K562 (cell line): ENCODE results near the gene FAM110D. TPM values are rescaled to one million over a fixed set of nuclear protein-coding genes. Genes with fewer than 3 reads are reported as not detected.

Experiments used
- BCOR ChIP-seq: fragments of 450-650 bp; IDR thresholded peaks from 2 replicates; pipeline ENCODE4 v1.6.1; 2016
- BRCA1 ChIP-seq, 2 experiments: fragments of 450-650 bp in 1 of 2; sonication (generic) in 1 of 2; formaldehyde crosslinking in 1 of 2; IDR thresholded peaks; 2 replicates each; pipeline versions ENCODE4 v1.5.0 to v1.6.1; 2017 to 2020; ENCODE audit warnings: mild to moderate bottlenecking in 1 of 2, missing genetic modification reagents in 1 of 2
- CBFA2T2 ChIP-seq: fragments of 450-650 bp; conservative IDR thresholded peaks from 2 replicates; pipeline ENCODE4 v1.6.1; 2017; ENCODE audit warnings: mild to moderate bottlenecking
- CBFB ChIP-seq: sonication (generic); formaldehyde crosslinking; IDR thresholded peaks from 2 replicates; pipeline ENCODE4 v1.4.0; 2020; ENCODE audit warnings: mild to moderate bottlenecking, missing genetic modification reagents
- CHD4 ChIP-seq: fragments of 200-600 bp; sonication (generic); IDR thresholded peaks from 3 replicates; pipeline ENCODE4 v1.6.1; 2012; ENCODE audit warnings: low read depth, mild to moderate bottlenecking, mixed read lengths, low read length, inconsistent platforms; ENCODE audit not compliant: insufficient read depth, insufficient replicate concordance, poor library complexity, severe bottlenecking
- COPS2 ChIP-seq: fragments of 450-650 bp; conservative IDR thresholded peaks from 2 replicates; pipeline ENCODE4 v1.6.1; 2016; ENCODE audit warnings: mild to moderate bottlenecking, moderate library complexity
- E2F3 ChIP-seq: fragments of 250-450 bp; sonication (Bioruptor Pico); IDR thresholded peaks from 2 replicates; pipeline ENCODE4 v1.4.0; 2020; ENCODE audit warnings: mild to moderate bottlenecking
- ESRRA ChIP-seq: fragments of 450-650 bp; IDR thresholded peaks from 2 replicates; pipeline ENCODE4 v1.6.1; 2014; ENCODE audit warnings: low read depth, mild to moderate bottlenecking, moderate library complexity, borderline replicate concordance
- FOXP1 ChIP-seq: sonication (generic); formaldehyde crosslinking; IDR thresholded peaks from 2 replicates; pipeline ENCODE4 v1.8.0; 2022; ENCODE audit warnings: mild to moderate bottlenecking, missing genetic modification reagents
- GATA2 ChIP-seq: sonication (generic); formaldehyde crosslinking; IDR thresholded peaks from 2 replicates; pipeline ENCODE4 v1.4.0; 2020; ENCODE audit warnings: mild to moderate bottlenecking, missing genetic modification reagents
- GMEB1 ChIP-seq: fragments of 250-450 bp; sonication (Bioruptor Pico); IDR thresholded peaks from 2 replicates; pipeline ENCODE4 v1.4.0; 2020; ENCODE audit warnings: mild to moderate bottlenecking
- HDAC6 ChIP-seq: IDR thresholded peaks from 2 replicates; pipeline ENCODE4 v1.6.1; 2012; ENCODE audit warnings: low read depth, mild to moderate bottlenecking, control low read depth, inconsistent platforms, low read length, moderate library complexity
- MEIS2 ChIP-seq: fragments of 450-650 bp; IDR thresholded peaks from 2 replicates; pipeline ENCODE4 v1.6.1; 2014; ENCODE audit warnings: mild to moderate bottlenecking; ENCODE audit not compliant: partially characterized antibody
- NKRF ChIP-seq: fragments of 450-650 bp; IDR thresholded peaks from 2 replicates; pipeline ENCODE4 v1.6.1; 2016; ENCODE audit warnings: borderline replicate concordance
- PHTF2 ChIP-seq: fragments of 250-450 bp; sonication (Bioruptor Pico); IDR thresholded peaks from 2 replicates; pipeline ENCODE4 v1.5.0; 2021; ENCODE audit warnings: mild to moderate bottlenecking
- SIN3A ChIP-seq, 2 experiments: fragments of 150-350 bp in 1 of 2; IDR thresholded peaks; 2 replicates each; pipeline ENCODE4 v1.6.1; 2011 to 2016; ENCODE audit warnings: borderline replicate concordance in 2 of 2, low read depth in 2 of 2, low read length in 2 of 2, mild to moderate bottlenecking in 2 of 2, moderate library complexity in 2 of 2; ENCODE audit not compliant: control insufficient read depth in 1 of 2
- SMAD2 ChIP-seq: fragments of 150-350 bp; IDR thresholded peaks from 2 replicates; pipeline ENCODE4 v1.6.1; 2014; ENCODE audit warnings: low read depth, mild to moderate bottlenecking, low read length
- SMARCE1 ChIP-seq: fragments of 450-650 bp; IDR thresholded peaks from 2 replicates; pipeline ENCODE4 v1.7.1; 2016; ENCODE audit warnings: mild to moderate bottlenecking
- SRSF3 ChIP-seq: fragments of 200-400 bp; formaldehyde crosslinking; IDR thresholded peaks from 2 replicates; pipeline ENCODE4 v1.6.1; 2016; ENCODE audit warnings: mild to moderate bottlenecking, low read length, moderate library complexity; ENCODE audit not compliant: insufficient read depth
- STAG1 ChIP-seq: sonication (generic); formaldehyde crosslinking; IDR thresholded peaks from 2 replicates; pipeline ENCODE4 v1.5.0; 2020; ENCODE audit warnings: missing genetic modification reagents, borderline replicate concordance
- TEAD1 ChIP-seq, 2 experiments: fragments of 450-650 bp in 1 of 2; sonication (generic) in 1 of 2; formaldehyde crosslinking; IDR thresholded peaks; 2 replicates each; pipeline versions ENCODE4 v1.4.0 to v1.8.0; 2020 to 2022; ENCODE audit warnings: mild to moderate bottlenecking in 2 of 2, missing genetic modification reagents in 1 of 2
- WHSC1 ChIP-seq: IDR thresholded peaks from one replicate; pipeline ENCODE4 v1.6.1; 2012; ENCODE audit warnings: low read length, control low read depth, inconsistent platforms
- ZEB2 ChIP-seq: fragments of 450-650 bp; IDR thresholded peaks from 2 replicates; pipeline ENCODE4 v1.6.1; 2016
- ZNF124 ChIP-seq: sonication (generic); formaldehyde crosslinking; IDR thresholded peaks from 2 replicates; pipeline ENCODE4 v1.8.1; 2022; ENCODE audit warnings: missing genetic modification reagents
- ZNF57 ChIP-seq: fragments of 450-650 bp; formaldehyde crosslinking; IDR thresholded peaks from 2 replicates; pipeline ENCODE4 v1.4.0; 2020; ENCODE audit warnings: mild to moderate bottlenecking, moderate library complexity
- ZNF695 ChIP-seq: fragments of 450-650 bp; formaldehyde crosslinking; IDR thresholded peaks from 2 replicates; pipeline ENCODE4 v1.4.0; 2020; ENCODE audit warnings: mild to moderate bottlenecking, moderate library complexity
- ZNF76 ChIP-seq: fragments of 250-450 bp; sonication (Bioruptor Pico); IDR thresholded peaks from 2 replicates; pipeline ENCODE4 v1.4.0; 2020; ENCODE audit warnings: mild to moderate bottlenecking, moderate library complexity, borderline replicate concordance
- ZNF77 ChIP-seq: fragments of 250-450 bp; sonication (Bioruptor Pico); IDR thresholded peaks from 2 replicates; pipeline ENCODE4 v1.5.0; 2020
- polyA plus RNA-seq, 8 experiments: library from polyadenylated mRNA; depleted of rRNA in 4 of 8; stranded (reverse) in 5 of 8; unstranded in 3 of 8; fragments of >200 nt; fragmentation: Nextera tagmentation in 2 of 8; fragmentation: Illumina TruSeq in 1 of 8; extraction: Ambion mirVana in 2 of 8; extraction: Trizol in 1 of 8; gene quantifications; 2 replicates each; pipeline versions ENCODE4 v1.2.1 to v1.2.3, GENCODE V29; 2011 to 2014; ENCODE audit warnings: inconsistent platforms in 1 of 8, missing spikeins in 1 of 8
- total RNA-seq, 7 experiments: library from RNA; depleted of rRNA in 6 of 7; stranded (reverse); fragments of >200 nt in 6 of 7; fragmentation: Illumina TruSeq in 2 of 7; extraction: Trizol in 2 of 7; gene quantifications; 2 replicates each; pipeline versions ENCODE4 v1.2.1 to v1.2.3, GENCODE V29; 2011 to 2021; ENCODE audit warnings: low replicate concordance in 1 of 7

Gene FAM110D
- total and polyA plus RNA-seq, 9 of the 15 experiments (the other 6 are each of a cell fraction or from before 2014, with no cell fraction given): 0.04 to 1.1 (median 0.33) TPM

GRCh38 chr1:26164036-26164860 is 5.4 kb downstream of the FAM110D start (continued):
- TF ChIP-seq NKRF (no peak), BRCA1 (IDR thresholded peaks at IDR 0.05) (no peak), BRCA1 (CRISPR knock-in tag; IDR thresholded peaks at IDR 0.05) (no peak), SIN3A (IDR thresholded peaks at IDR 0.05; ENCODE audit: borderline replicate concordance in 2 of 2, control insufficient read depth in 1 of 2, low read depth in 2 of 2, low read length in 2 of 2) (no peak), ZEB2 (no peak), STAG1 (CRISPR knock-in tag) (peak; percentile 62; the same call in 1 of the 2 replicates), E2F3 (CRISPR knock-in tag) (peak; percentile 80), WHSC1 (no peak), CHD4 (peak; percentile 53), ZNF77 (no peak), MEIS2 (no peak), ESRRA (peak; percentile 59), ZNF76 (CRISPR knock-in tag) (no peak), SMAD2 (no peak), PHTF2 (CRISPR knock-in tag) (no peak), TEAD1 (CRISPR knock-in tag; IDR thresholded peaks at IDR 0.05) (peak in 1 of 2 experiments; percentile 68; a peak in 1 of 4 replicates), GMEB1 (CRISPR knock-in tag) (0 out of 2 replicates have a peak, but pooled peaks have one; percentile 46), FOXP1 (CRISPR knock-in tag) (peak; percentile 74; the same call in 1 of the 2 replicates), SMARCE1 (no peak), ZNF695 (CRISPR knock-in tag) (no peak), ZNF57 (CRISPR knock-in tag) (no peak), HDAC6 (no peak), CBFA2T2 (peak; percentile 30), GATA2 (no peak), SRSF3 (no peak), BCOR (no peak), CBFB (CRISPR knock-in tag) (no peak), ZNF124 (no peak), COPS2 (no peak)
